Osteoblast (primary cell): ENCODE measurements around the gene TRPM5. TPM values are rescaled to one million over a fixed set of nuclear protein-coding genes. Genes with fewer than 3 reads are reported as not detected.

Experiments
- DNase-seq: peaks from one replicate; pipeline ENCODE4 v3.0.0; 2011; ENCODE audit warnings: low spot score, mixed read lengths; ENCODE audit not compliant: insufficient read length; ENCODE audit errors: missing footprints
- H2AFZ ChIP-seq: 2 replicates; pipeline ENCODE4 v1.6.0; 2011; ENCODE audit warnings: mild to moderate bottlenecking, low read length
- H3K27ac ChIP-seq: 2 replicates; pipeline ENCODE4 v1.5.1; 2011; ENCODE audit warnings: mild to moderate bottlenecking, low read depth, low read length, moderate library complexity
- H3K27me3 ChIP-seq: 2 replicates; pipeline ENCODE4 v1.6.0; 2012; ENCODE audit warnings: mild to moderate bottlenecking, control low read depth, inconsistent platforms, low read length, moderate library complexity; ENCODE audit not compliant: insufficient read depth
- H3K36me3 ChIP-seq: 2 replicates; pipeline ENCODE4 v1.5.1; 2011; ENCODE audit warnings: mild to moderate bottlenecking, low read length, control low read depth, moderate library complexity; ENCODE audit not compliant: insufficient read depth
- H3K4me1 ChIP-seq: 2 replicates; pipeline ENCODE4 v1.5.1; 2011; ENCODE audit warnings: mild to moderate bottlenecking, low read length, control low read depth, moderate library complexity; ENCODE audit not compliant: insufficient read depth
- H3K4me2 ChIP-seq: 2 replicates; pipeline ENCODE4 v1.6.0; 2011; ENCODE audit warnings: mild to moderate bottlenecking, low read length; ENCODE audit not compliant: insufficient read depth
- H3K4me3 ChIP-seq: fragments of 200-600 bp; sonication (generic); 3 replicates; pipeline ENCODE4 v1.5.1; 2012; ENCODE audit warnings: mild to moderate bottlenecking, low read length, inconsistent platforms; ENCODE audit not compliant: insufficient read depth
- H3K79me2 ChIP-seq: 2 replicates; pipeline ENCODE4 v1.6.0; 2012; ENCODE audit warnings: mild to moderate bottlenecking, low read length, control low read depth, inconsistent platforms; ENCODE audit not compliant: insufficient read depth
- H3K9me3 ChIP-seq: 2 replicates; pipeline ENCODE4 v1.5.1; 2011; ENCODE audit warnings: low read depth, low read length, control low read depth
- H4K20me1 ChIP-seq: 2 replicates; pipeline ENCODE4 v1.6.0; 2012; ENCODE audit warnings: mild to moderate bottlenecking, low read length, control low read depth; ENCODE audit not compliant: insufficient read depth
- total RNA-seq: library from RNA; depleted of rRNA; stranded (reverse); fragments of >200 nt; gene quantifications from 2 replicates; pipeline ENCODE4 v1.2.3, GENCODE V29; 2012
- TF ChIP-seq, protein P1 (sequence below): IDR thresholded peaks from 2 replicates; pipeline ENCODE4 v1.5.1; 2011; ENCODE audit warnings: mild to moderate bottlenecking, low read depth, low read length, moderate library complexity; ENCODE audit errors: extremely low read depth

TRPM5 gene
- total RNA-seq, 1 donor: not detected

DNA sequence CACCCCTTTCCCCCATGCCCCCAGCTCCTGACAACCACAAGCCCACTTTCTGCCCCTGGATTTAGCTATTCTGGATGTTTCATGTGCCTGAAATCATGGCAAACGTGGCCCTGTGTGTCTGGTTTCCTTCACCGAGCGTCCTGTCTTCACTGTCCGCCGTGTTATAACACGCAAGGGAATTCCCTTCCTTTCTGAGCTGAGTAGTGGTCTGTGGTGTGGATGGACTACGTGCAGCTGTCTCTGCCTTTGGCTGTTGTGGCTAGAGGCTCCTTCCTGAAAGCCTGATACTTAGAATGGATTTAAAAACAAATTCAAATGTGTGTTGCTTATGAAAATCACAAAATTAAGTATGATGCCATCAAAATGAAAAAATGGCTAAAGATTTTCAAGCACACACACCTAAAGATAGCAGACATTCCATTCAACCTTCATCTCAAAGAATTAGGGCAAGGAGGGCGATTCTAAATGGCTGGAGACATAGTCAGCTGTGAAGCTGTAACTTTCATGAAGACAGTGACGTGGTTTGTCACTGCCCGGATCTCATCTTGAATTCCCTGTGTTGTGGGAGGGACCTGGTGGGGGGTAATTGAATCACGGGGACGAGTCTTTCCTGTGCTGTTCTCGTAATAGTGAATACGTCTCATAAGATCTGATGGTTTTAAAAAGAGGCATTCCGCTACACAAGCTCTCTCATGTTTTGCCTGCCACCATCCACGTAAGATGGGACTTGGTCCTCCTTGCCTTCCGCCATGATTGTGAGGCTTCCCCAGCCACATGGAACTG lies 31.0 kb upstream of the TRPM5 start:
- Histone ChIP-seq H3K4me2 (no peak overlapping the region), H3K4me3 (no peak overlapping the region), H3K9me3 (no peaks in the 10 kb centered on the region), H3K27ac (no peak overlapping the region), H4K20me1 (no peaks in the 10 kb centered on the region), H3K27me3 (peaks cover 25% of the 10 kb centered on the region), H3K36me3 (no peaks in the 10 kb centered on the region), H3K4me1 (no peaks in the 10 kb centered on the region), H2AFZ (no peak overlapping the region), H3K79me2 (no peaks in the 10 kb centered on the region)
- TF ChIP-seq, protein P1, sequence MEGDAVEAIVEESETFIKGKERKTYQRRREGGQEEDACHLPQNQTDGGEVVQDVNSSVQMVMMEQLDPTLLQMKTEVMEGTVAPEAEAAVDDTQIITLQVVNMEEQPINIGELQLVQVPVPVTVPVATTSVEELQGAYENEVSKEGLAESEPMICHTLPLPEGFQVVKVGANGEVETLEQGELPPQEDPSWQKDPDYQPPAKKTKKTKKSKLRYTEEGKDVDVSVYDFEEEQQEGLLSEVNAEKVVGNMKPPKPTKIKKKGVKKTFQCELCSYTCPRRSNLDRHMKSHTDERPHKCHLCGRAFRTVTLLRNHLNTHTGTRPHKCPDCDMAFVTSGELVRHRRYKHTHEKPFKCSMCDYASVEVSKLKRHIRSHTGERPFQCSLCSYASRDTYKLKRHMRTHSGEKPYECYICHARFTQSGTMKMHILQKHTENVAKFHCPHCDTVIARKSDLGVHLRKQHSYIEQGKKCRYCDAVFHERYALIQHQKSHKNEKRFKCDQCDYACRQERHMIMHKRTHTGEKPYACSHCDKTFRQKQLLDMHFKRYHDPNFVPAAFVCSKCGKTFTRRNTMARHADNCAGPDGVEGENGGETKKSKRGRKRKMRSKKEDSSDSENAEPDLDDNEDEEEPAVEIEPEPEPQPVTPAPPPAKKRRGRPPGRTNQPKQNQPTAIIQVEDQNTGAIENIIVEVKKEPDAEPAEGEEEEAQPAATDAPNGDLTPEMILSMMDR: no peak
- DNase-seq: no peak

DNA sequence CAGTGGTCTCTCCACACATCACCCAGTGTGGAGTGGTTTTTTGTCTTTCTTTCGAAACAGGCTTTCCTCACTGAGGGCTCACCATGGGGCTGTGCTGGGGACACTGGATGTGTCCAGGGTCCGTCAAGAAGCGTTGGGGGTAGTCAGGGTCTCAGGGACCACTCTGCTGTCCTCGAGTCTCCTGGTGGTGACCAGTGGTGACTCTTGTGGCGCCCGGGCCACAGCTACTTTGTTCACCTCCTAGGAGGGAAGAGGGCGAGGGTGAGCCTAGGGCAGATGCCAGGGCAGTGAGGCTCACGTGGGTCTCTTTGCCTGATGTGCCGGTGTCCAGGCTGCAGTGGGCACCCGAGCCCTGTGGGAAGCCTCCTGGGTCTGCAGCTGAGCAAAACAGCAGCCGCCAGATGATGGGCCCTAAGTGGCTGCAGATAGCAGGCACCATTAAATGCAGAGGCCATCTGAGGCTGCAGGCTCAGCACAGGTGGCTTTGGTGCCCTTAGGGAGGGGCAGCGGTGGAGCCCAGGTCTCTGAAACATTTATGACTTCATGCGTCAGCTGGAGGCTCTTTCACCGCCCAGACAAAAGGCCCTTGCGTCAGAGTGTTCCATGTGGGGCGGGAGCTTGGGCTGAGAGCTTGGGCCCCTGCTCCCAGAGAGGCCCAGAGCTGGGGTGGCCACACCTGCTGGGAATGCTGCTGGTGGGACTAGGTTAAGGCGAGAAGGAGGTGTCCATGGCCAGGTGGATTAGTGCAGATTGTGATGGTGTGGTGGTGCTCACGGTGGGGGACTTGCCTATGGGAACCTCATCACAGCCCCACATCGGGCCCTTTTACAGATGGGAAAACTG lies 30.0 kb upstream of the TRPM5 start:
- peak; percentile 70 for DNase-seq
- Histone ChIP-seq H3K27ac (no peak overlapping the region), H3K79me2 (no peaks in the 10 kb centered on the region), H3K4me1 (no peaks in the 10 kb centered on the region), H2AFZ (no peak overlapping the region), H3K4me2 (no peak overlapping the region), H3K36me3 (no peaks in the 10 kb centered on the region), H4K20me1 (no peaks in the 10 kb centered on the region), H3K4me3 (no peak overlapping the region), H3K27me3 (peaks cover 25% of the 10 kb centered on the region), H3K9me3 (no peaks in the 10 kb centered on the region)
- TF ChIP-seq, protein P1: no peak

DNA sequence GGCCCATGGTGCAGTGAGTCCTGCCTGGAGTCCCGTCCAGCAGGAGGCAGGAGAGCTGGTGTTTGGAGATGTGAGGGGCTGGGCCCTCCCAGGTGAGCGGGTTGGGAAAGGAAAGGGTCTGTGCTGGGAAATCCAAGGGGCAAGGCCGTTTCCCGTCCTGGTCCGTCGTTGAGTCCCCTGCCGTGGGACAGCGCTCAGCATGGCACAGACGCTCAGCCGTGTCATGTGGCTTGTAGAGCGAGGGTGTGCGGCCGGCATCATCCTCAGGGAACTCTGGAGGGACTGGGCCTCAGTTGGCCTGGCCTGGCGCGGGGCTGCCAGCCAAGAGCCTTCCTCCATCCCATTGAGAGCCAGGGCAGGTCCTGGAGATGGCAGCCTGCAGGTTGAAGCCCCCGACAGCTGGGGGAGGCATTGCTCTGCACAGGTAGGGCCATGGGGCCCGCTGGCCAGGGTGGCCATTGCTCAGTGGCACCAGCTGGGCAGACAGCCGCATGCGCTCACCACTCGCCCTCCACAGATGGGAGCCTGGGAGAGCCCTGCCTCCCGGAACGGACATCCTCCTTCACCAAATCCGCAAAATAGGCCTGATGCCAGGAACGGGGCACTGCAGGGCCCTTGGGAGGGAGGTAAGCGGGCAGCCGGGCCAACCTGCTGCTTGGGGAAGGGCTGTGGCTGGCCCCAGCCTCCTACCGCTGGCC lies 29.2 kb upstream of the TRPM5 start:
- peaks cover 25% of the 10 kb centered on the region for H3K27me3 ChIP-seq
- no peak overlapping the region for H3K4me2 ChIP-seq
- DNase-seq: peak; percentile 62
- no peaks in the 10 kb centered on the region for H4K20me1 ChIP-seq
- TF ChIP-seq, protein P1: no peak
- no peak overlapping the region for H3K4me3 ChIP-seq
- no peaks in the 10 kb centered on the region for H3K4me1 ChIP-seq
- H2AFZ ChIP-seq: no peak overlapping the region
- H3K36me3 ChIP-seq: no peaks in the 10 kb centered on the region
- no peak overlapping the region for H3K27ac ChIP-seq
- no peaks in the 10 kb centered on the region for H3K9me3 ChIP-seq
- no peaks in the 10 kb centered on the region for H3K79me2 ChIP-seq
